GM12873 (cell line): ENCODE measurements around the gene ASPDH.

Source experiments
- CTCF ChIP-seq: IDR thresholded peaks from 2 replicates; pipeline ENCODE4 v1.5.1; 2012; ENCODE audit warnings: low read depth, mild to moderate bottlenecking, moderate library complexity, low read length, control low read depth; ENCODE audit not compliant: insufficient read depth; ENCODE audit errors: missing control alignments

Gene ASPDH

GRCh38 chr19:50476224-50476906 lies 37.3 kb downstream of the ASPDH start, which contains the start of the genes EMC10 and GARIN5A:
TSS of gene EMC10 (plus strand) at chr19:50476507. CDS start at chr19:50476545, 38 bp downstream.
TSS of gene GARIN5A (minus strand) at chr19:50476848. CDS start at chr19:50476388, 460 bp downstream.
- TF ChIP-seq CTCF, result no peak

GRCh38 chr19:50475736-50476223 lies 37.9 kb downstream of the ASPDH start:
- TF ChIP-seq CTCF, result no peak

- TF ChIP-seq CTCF, result no peak
These were observed 38.6 kb downstream of the ASPDH start for GRCh38 chr19:50475101-50475568.

- no peak for TF ChIP-seq CTCF
These were observed 44.9 kb downstream of the ASPDH start for GRCh38 chr19:50468818-50469217.

GRCh38 chr19:50467566-50467965 lies 46.1 kb downstream of the ASPDH start:
- TF ChIP-seq CTCF, result no peak

GRCh38 chr19:50466706-50467039 lies 47.0 kb downstream of the ASPDH start:
- TF ChIP-seq CTCF, result no peak

GRCh38 chr19:50465986-50466705 lies 47.6 kb downstream of the ASPDH start:
- TF ChIP-seq CTCF, result peak; percentile 20
